Fibroblast of lung (primary cell): ENCODE data around the gene ERF. TPM values are rescaled to one million over a fixed set of nuclear protein-coding genes. Genes with fewer than 3 reads are reported as not detected.

ENCODE experiments used
- DNase-seq, 2 donors: peaks; one replicate each; pipeline versions ENCODE4 v3.0.0 to v3.0.0-alpha.2; 2010; ENCODE audit warnings: low read depth in 2 of 2
- H2AFZ ChIP-seq: 2 replicates; pipeline ENCODE4 v1.5.1; 2012; ENCODE audit warnings: low read length, control low read depth, inconsistent platforms
- H3K27ac ChIP-seq: 2 replicates; pipeline ENCODE4 v1.5.1; 2011; ENCODE audit warnings: low read length, control low read depth; ENCODE audit not compliant: insufficient read depth
- H3K27me3 ChIP-seq: 2 replicates; pipeline ENCODE4 v1.5.1; 2011; ENCODE audit warnings: mild to moderate bottlenecking, low read length; ENCODE audit not compliant: control insufficient read depth, insufficient read depth
- H3K36me3 ChIP-seq: 2 replicates; pipeline ENCODE4 v1.5.1; 2011; ENCODE audit warnings: low read length; ENCODE audit not compliant: control insufficient read depth, insufficient read depth
- H3K4me1 ChIP-seq: 2 replicates; pipeline ENCODE4 v1.5.1; 2011; ENCODE audit warnings: low read length; ENCODE audit not compliant: control insufficient read depth, insufficient read depth; ENCODE audit errors: extremely low read depth
- H3K4me2 ChIP-seq: 2 replicates; pipeline ENCODE4 v1.5.1; 2011; ENCODE audit warnings: low read length, control low read depth; ENCODE audit not compliant: insufficient read depth; ENCODE audit errors: extremely low read depth
- H3K4me3 ChIP-seq, 4 experiments: fragments of 200-600 bp in 1 of 4; sonication (generic) in 1 of 4; replicated peaks in 1 of 4; 2 replicates each; pipeline ENCODE4 v1.5.1; 2011 to 2016; ENCODE audit warnings: low read length in 4 of 4, low read depth in 3 of 4, mild to moderate bottlenecking in 3 of 4, control low read depth in 2 of 4, inconsistent platforms in 1 of 4, mixed read lengths in 1 of 4; ENCODE audit not compliant: insufficient read depth in 1 of 4; ENCODE audit errors: control extremely low read depth in 1 of 4
- H3K79me2 ChIP-seq: 2 replicates; pipeline ENCODE4 v1.5.1; 2012; ENCODE audit warnings: mild to moderate bottlenecking, low read length, inconsistent platforms; ENCODE audit not compliant: control insufficient read depth, insufficient read depth
- H3K9ac ChIP-seq: 2 replicates; pipeline ENCODE4 v1.5.1; 2011; ENCODE audit warnings: mild to moderate bottlenecking, low read length, control low read depth; ENCODE audit not compliant: insufficient read depth
- H3K9me3 ChIP-seq: 2 replicates; pipeline ENCODE4 v1.5.1; 2012; ENCODE audit warnings: low read depth, low read length; ENCODE audit not compliant: control insufficient read depth, insufficient read depth
- H4K20me1 ChIP-seq: 2 replicates; pipeline ENCODE4 v1.5.1; 2011; ENCODE audit warnings: low read length; ENCODE audit not compliant: control insufficient read depth, insufficient read depth; ENCODE audit errors: extremely low read depth
- CTCF ChIP-seq, 2 donors: IDR thresholded peaks in 1 of 2; conservative IDR thresholded peaks in 1 of 2; 1 replicate in 1 of 2; 2 replicates in 1 of 2; pipeline ENCODE4 v1.5.1; 2011 to 2012; ENCODE audit warnings: low read length in 2 of 2, control low read depth in 1 of 2, inconsistent platforms in 1 of 2, low read depth in 1 of 2, mild to moderate bottlenecking in 1 of 2
- EZH2 ChIP-seq: IDR thresholded peaks from 2 replicates; pipeline ENCODE4 v1.5.1; 2012; ENCODE audit warnings: low read length, control low read depth, mild to moderate bottlenecking; ENCODE audit errors: missing control alignments
- polyA plus RNA-seq, 2 donors: library from polyadenylated mRNA; depleted of rRNA in 1 of 2; stranded (reverse) in 1 of 2; unstranded in 1 of 2; fragments of >200 nt; gene quantifications; 2 replicates each; pipeline ENCODE4 v1.2.1, GENCODE V29; 2011 to 2012; ENCODE audit warnings: missing spikeins in 1 of 2
- total RNA-seq: library from RNA; depleted of rRNA; stranded (reverse); fragments of >200 nt; gene quantifications from 2 replicates; pipeline ENCODE4 v1.2.1, GENCODE V29; 2014

The ERF gene
- total and polyA plus RNA-seq, 2 donors (not counting 1 experiment from before 2014, with no cell fraction given): 13.2 to 36.3 TPM

- no peaks in the 10 kb centered on the region for H3K9me3 ChIP-seq
- H3K27me3 ChIP-seq: no peaks in the 10 kb centered on the region
- TF ChIP-seq CTCF (conservative IDR thresholded peaks at IDR 0.05 in 1 of 2, IDR thresholded peaks at IDR 0.05 in 1 of 2; ENCODE audit: low read depth in 1 of 2, low read length in 2 of 2): peak; percentile 73 to 76
- no peak for TF ChIP-seq EZH2
- peak overlapping the region; percentile 55 to 76 (median 64) for H3K4me3 ChIP-seq
- no peaks in the 10 kb centered on the region for H4K20me1 ChIP-seq
- DNase-seq: peak; percentile 90 to 91
- H3K9ac ChIP-seq: peak overlapping the region; percentile 35
- H3K27ac ChIP-seq: peak overlapping the region; percentile 91
- H3K79me2 ChIP-seq: peaks cover 39% of the 10 kb centered on the region
- H3K4me1 ChIP-seq: peaks cover 39% of the 10 kb centered on the region
- no peak overlapping the region for H2AFZ ChIP-seq
- H3K36me3 ChIP-seq: peaks cover 2% of the 10 kb centered on the region
- H3K4me2 ChIP-seq: peak overlapping the region; percentile 55
Observed at GRCh38 chr19:42279902-42280814, 25.2 kb upstream of the ERF start.

GRCh38 chr19:42279155-42279901 is 24.4 kb upstream of the ERF start:
- Histone ChIP-seq H3K4me1 (peaks cover 35% of the 10 kb centered on the region), H2AFZ (no peak overlapping the region), H3K27ac (peak overlapping the region; percentile 91), H3K9me3 (no peaks in the 10 kb centered on the region), H3K79me2 (peaks cover 37% of the 10 kb centered on the region), H3K4me3 (peak overlapping the region; percentile 55 to 76 (median 64)), H4K20me1 (no peaks in the 10 kb centered on the region), H3K36me3 (peaks cover 5% of the 10 kb centered on the region), H3K9ac (peak overlapping the region; percentile 34), H3K27me3 (no peaks in the 10 kb centered on the region), H3K4me2 (peak overlapping the region; percentile 55)
- no peak for DNase-seq
- TF ChIP-seq EZH2 (no peak), CTCF (conservative IDR thresholded peaks at IDR 0.05 in 1 of 2, IDR thresholded peaks at IDR 0.05 in 1 of 2; ENCODE audit: low read depth in 1 of 2, low read length in 2 of 2) (no peak)
